HG03064 (cell line): ENCODE measurements around the gene NCBP1.

ENCODE experiments used
- ATAC-seq: cut with Tn5 transposase; IDR thresholded peaks from one replicate; pipeline ENCODE4 v1.9.1; 2021; ENCODE audit warnings: low read depth; ENCODE audit not compliant: unreplicated experiment

The NCBP1 gene

GRCh38 chr9:97706246-97706645 is 72.6 kb downstream of the NCBP1 start:
- ATAC-seq: no peak

- ATAC-seq: no peak
Observed at GRCh38 chr9:97710356-97711222, 77.0 kb downstream of the NCBP1 start.

- ATAC-seq: no peak
Observed at GRCh38 chr9:97711223-97711626, 77.6 kb downstream of the NCBP1 start.

- ATAC-seq: no peak
Observed at GRCh38 chr9:97714435-97714834, 80.8 kb downstream of the NCBP1 start.

- ATAC-seq: no peak
Observed at GRCh38 chr9:97717866-97718265, 84.2 kb downstream of the NCBP1 start.

- no peak for ATAC-seq
Observed at GRCh38 chr9:97721396-97721795, 87.8 kb downstream of the NCBP1 start.

- no peak for ATAC-seq
Observed at GRCh38 chr9:97722331-97722730, 88.7 kb downstream of the NCBP1 start.
